IMR-90 (cell line): ENCODE measurements around the gene AVPR1B. TPM values are rescaled to one million over a fixed set of nuclear protein-coding genes. Genes with fewer than 3 reads are reported as not detected.

ENCODE experiments used
- ATAC-seq: fragments of 200-7000 bp; cut with Tn5 transposase; 2 replicates; pipeline ENCODE4 v1.9.1; 2020; ENCODE audit warnings: low read depth, mild to moderate bottlenecking, moderate library complexity
- BruUV-seq: library from RNA; stranded (reverse); fragments of 400-500 nt; replicated peaks from 2 replicates; lab custom pipeline; 2021; lab: Mats Ljungman, UMichigan
- CTCF ChIA-PET: fragments of 300-600 bp; formaldehyde crosslinking; extraction: SDS; loops from one replicate; lab custom pipeline; 2021; ENCODE audit warnings: antibody characterized with exemption; lab: Yijun Ruan, JAX
- POLR2A ChIA-PET: fragments of 300-600 bp; sonication (Branson Sonifier 250); formaldehyde crosslinking; loops from one replicate; lab custom pipeline; 2022; ENCODE audit warnings: antibody characterized with exemption; ENCODE audit not compliant: unreplicated experiment; lab: Charles Lee
- DNase-seq: peaks from one replicate; pipeline ENCODE4 v3.0.0; 2013
- H2AFZ ChIP-seq: replicated peaks from 2 replicates; pipeline ENCODE3; 2013; ENCODE audit warnings: low read length, mild to moderate bottlenecking; ENCODE audit not compliant: poor library complexity
- H2AK5ac ChIP-seq: 2 replicates; pipeline ENCODE4 v1.6.1; 2013; ENCODE audit warnings: low read depth, low read length, inconsistent platforms
- H2AK9ac ChIP-seq: replicated peaks from 2 replicates; pipeline ENCODE3; 2013; ENCODE audit warnings: mild to moderate bottlenecking, low read depth, low read length, moderate library complexity; ENCODE audit not compliant: poor library complexity
- H2BK120ac ChIP-seq: 2 replicates; pipeline ENCODE4 v1.6.1; 2013; ENCODE audit warnings: low read depth, low read length, inconsistent platforms
- H2BK15ac ChIP-seq: 3 replicates; pipeline ENCODE4 v1.6.1; 2013; ENCODE audit warnings: low read depth, low read length, inconsistent platforms
- H2BK20ac ChIP-seq: 2 replicates; pipeline ENCODE4 v1.6.1; 2013; ENCODE audit warnings: low read depth, mild to moderate bottlenecking, inconsistent platforms, low read length, moderate library complexity
- H2BK5ac ChIP-seq: 2 replicates; pipeline ENCODE4 v1.6.1; 2013; ENCODE audit warnings: mild to moderate bottlenecking, low read depth, low read length, inconsistent platforms; ENCODE audit not compliant: poor library complexity, severe bottlenecking
- H3K14ac ChIP-seq: replicated peaks from 2 replicates; pipeline ENCODE4 v1.6.1; 2013; ENCODE audit warnings: low read depth, low read length, inconsistent platforms
- H3K18ac ChIP-seq: 2 replicates; pipeline ENCODE4 v1.6.1; 2013; ENCODE audit warnings: low read depth, low read length, control low read depth
- H3K23ac ChIP-seq: 2 replicates; pipeline ENCODE4 v1.6.1; 2013; ENCODE audit warnings: low read depth, low read length, inconsistent platforms
- H3K27ac ChIP-seq: 2 replicates; pipeline ENCODE4 v1.5.1; 2013; ENCODE audit warnings: mild to moderate bottlenecking, control low read depth, low read length; ENCODE audit not compliant: insufficient read depth
- H3K27me3 ChIP-seq: 2 replicates; pipeline ENCODE4 v1.6.1; 2013; ENCODE audit warnings: low read length; ENCODE audit not compliant: control insufficient read depth, insufficient read depth
- H3K36me3 ChIP-seq: 2 replicates; pipeline ENCODE4 v1.6.1; 2013; ENCODE audit warnings: low read length, mixed read lengths; ENCODE audit not compliant: control insufficient read depth, insufficient read depth
- H3K4ac ChIP-seq: 2 replicates; pipeline ENCODE4 v1.6.1; 2013; ENCODE audit warnings: low read depth, low read length, inconsistent platforms
- H3K4me1 ChIP-seq: 2 replicates; pipeline ENCODE4 v1.6.1; 2013; ENCODE audit warnings: low read length, mixed read lengths; ENCODE audit not compliant: control insufficient read depth, insufficient read depth
- H3K4me2 ChIP-seq: 2 replicates; pipeline ENCODE4 v1.6.1; 2013; ENCODE audit warnings: low read depth, mild to moderate bottlenecking, control low read depth, low read length, moderate library complexity
- H3K4me3 ChIP-seq: 2 replicates; pipeline ENCODE4 v1.5.1; 2013; ENCODE audit warnings: low read depth, mild to moderate bottlenecking, control low read depth, low read length, moderate library complexity; ENCODE audit not compliant: insufficient read depth
- H3K56ac ChIP-seq: 2 replicates; pipeline ENCODE4 v1.6.1; 2013; ENCODE audit warnings: low read length, inconsistent platforms; ENCODE audit not compliant: insufficient read depth; ENCODE audit errors: extremely low read depth
- H3K79me1 ChIP-seq, 2 experiments: 2 replicates each; pipeline ENCODE4 v1.6.1; 2013; ENCODE audit warnings: low read length in 2 of 2, inconsistent platforms in 1 of 2, low read depth in 1 of 2
- H3K9ac ChIP-seq: 2 replicates; pipeline ENCODE4 v1.6.1; 2013; ENCODE audit warnings: low read depth, low read length, control low read depth
- H3K9me1 ChIP-seq: 2 replicates; pipeline ENCODE4 v1.6.1; 2013; ENCODE audit warnings: low read length, inconsistent platforms; ENCODE audit not compliant: insufficient read depth
- H3K9me3 ChIP-seq: 2 replicates; pipeline ENCODE4 v1.6.1; 2013; ENCODE audit warnings: low read length; ENCODE audit not compliant: control insufficient read depth, insufficient read depth
- H4K20me1 ChIP-seq: 2 replicates; pipeline ENCODE4 v1.6.1; 2013; ENCODE audit warnings: low read length, inconsistent platforms; ENCODE audit not compliant: insufficient read depth
- H4K5ac ChIP-seq: 2 replicates; pipeline ENCODE4 v1.6.1; 2013; ENCODE audit warnings: mild to moderate bottlenecking, low read depth, low read length, control low read depth
- H4K8ac ChIP-seq, 2 experiments: 2 replicates each; pipeline ENCODE4 v1.6.1; 2013; ENCODE audit warnings: low read depth in 2 of 2, low read length in 2 of 2, control low read depth in 1 of 2, inconsistent platforms in 1 of 2
- H4K91ac ChIP-seq: 2 replicates; pipeline ENCODE4 v1.6.1; 2013; ENCODE audit warnings: low read depth, low read length, inconsistent platforms; ENCODE audit not compliant: insufficient read depth
- BHLHE40 ChIP-seq: fragments of 150-350 bp; IDR thresholded peaks from 2 replicates; pipeline ENCODE4 v1.6.1; 2016; ENCODE audit warnings: mild to moderate bottlenecking, low read depth, low read length
- CEBPB ChIP-seq: IDR thresholded peaks from 2 replicates; pipeline ENCODE4 v1.6.1; 2012; ENCODE audit warnings: low read depth, low read length, improper control_type of control experiment
- ELK1 ChIP-seq: fragments of 150-350 bp; IDR thresholded peaks from 2 replicates; pipeline ENCODE4 v1.6.1; 2016; ENCODE audit warnings: low read depth, mild to moderate bottlenecking, low read length, moderate library complexity, borderline replicate concordance
- MXI1 ChIP-seq: IDR thresholded peaks from 2 replicates; pipeline ENCODE4 v1.6.1; 2012; ENCODE audit warnings: low read depth, mild to moderate bottlenecking, low read length, moderate library complexity, borderline replicate concordance
- NFE2L2 ChIP-seq: fragments of 150-350 bp; IDR thresholded peaks from 2 replicates; pipeline ENCODE4 v1.6.1; 2016; ENCODE audit warnings: low read depth, mild to moderate bottlenecking, low read length
- POLR2A ChIP-seq: IDR thresholded peaks from 2 replicates; pipeline ENCODE4 v1.6.1; 2012; ENCODE audit warnings: mild to moderate bottlenecking, low read depth, low read length
- RCOR1 ChIP-seq: IDR thresholded peaks from 2 replicates; pipeline ENCODE4 v1.6.1; 2012; ENCODE audit warnings: mild to moderate bottlenecking, low read length, improper control_type of control experiment; ENCODE audit not compliant: insufficient replicate concordance
- RFX5 ChIP-seq: IDR thresholded peaks from 2 replicates; pipeline ENCODE4 v1.8.0; 2012; ENCODE audit warnings: low read depth, mild to moderate bottlenecking, low read length, moderate library complexity
- WGBS, 2 experiments: methylation state at CpG; one replicate each; pipeline versions ENCODE4 v1.1.5 to v1.1.7; 2013; ENCODE audit warnings: missing lambda C conversion rate in 2 of 2; ENCODE audit not compliant: insufficient read length in 1 of 2; ENCODE audit errors: extremely low coverage in 2 of 2; 5-methylcytosine and 5-hydroxymethylcytosine counted together
- dilution Hi-C: fragments of 300-500 bp; cut with HindIII; formaldehyde crosslinking; loops from one replicate; pipeline ENCODE4 v1.14.3; 2018; ENCODE audit warnings: low sequenced_read_pairs; ENCODE audit not compliant: unreplicated experiment
- in situ Hi-C: fragments of 300-500 bp; cut with MboI; formaldehyde crosslinking; loops from 3 replicates; pipeline ENCODE4 v1.14.3; 2019; ENCODE audit warnings: low sequenced_read_pairs, inconsistent platforms, mixed read lengths
- intact Hi-C: fragments of 100-400 bp; cut with micrococcal nuclease; formaldehyde crosslinking; loops from 2 replicates; pipeline ENCODE4 v1.10.0; 2022
- polyA plus RNA-seq, 3 experiments: library from polyadenylated mRNA; depleted of rRNA; stranded (reverse); fragments of >200 nt; gene quantifications; 2 replicates each; pipeline ENCODE4 v1.2.3, GENCODE V29; 2012; ENCODE audit warnings: low replicate concordance in 1 of 3
- total RNA-seq: library from RNA; depleted of rRNA; stranded (reverse); fragments of >200 nt; gene quantifications from 2 replicates; pipeline ENCODE4 v1.2.3, GENCODE V29; 2012
- TF ChIP-seq, protein P1 (sequence below): fragments of 150-350 bp; IDR thresholded peaks from 2 replicates; pipeline ENCODE4 v1.6.1; 2017; ENCODE audit warnings: mild to moderate bottlenecking, antibody characterized with exemption, low read length, low read depth

Gene AVPR1B
- total and polyA plus RNA-seq, 2 of the 4 experiments (the other 2 are of a cell fraction) = not detected

DNA sequence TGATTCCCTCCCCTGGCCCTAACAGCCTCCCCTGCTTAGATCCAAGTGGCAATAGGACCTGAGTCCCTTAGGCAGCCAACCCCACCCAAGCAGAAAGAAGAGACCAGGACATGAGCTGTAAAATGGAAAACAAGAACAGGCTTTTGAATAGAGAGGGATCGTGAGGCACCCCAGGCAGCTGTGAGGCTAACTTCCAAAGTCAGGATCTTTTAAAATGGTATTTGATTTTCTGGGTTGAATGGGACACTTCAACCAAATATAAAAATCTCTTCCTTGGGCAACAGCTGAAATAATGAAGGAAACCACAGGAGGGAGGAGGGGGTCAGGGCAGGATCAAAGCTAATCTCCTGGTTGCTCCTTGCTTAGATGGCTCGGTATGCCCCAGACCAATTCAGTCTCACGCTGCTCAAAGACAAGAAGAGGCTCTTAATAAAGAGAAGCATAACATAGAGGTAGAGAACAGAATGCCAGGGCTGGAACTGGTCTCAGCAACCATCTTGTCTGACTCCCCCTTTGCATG is 28.6 kb upstream of the AVPR1B start:
- Histone ChIP-seq H2BK120ac (no peak overlapping the region), H4K8ac (no peak overlapping the region), H3K9me1 (no peaks in the 10 kb centered on the region), H2BK15ac (no peak overlapping the region), H3K27me3 (peaks cover 59% of the 10 kb centered on the region), H3K27ac (no peak overlapping the region), H3K4me2 (no peak overlapping the region), H3K23ac (no peak overlapping the region), H3K36me3 (no peaks in the 10 kb centered on the region), H3K4ac (no peak overlapping the region), H2AK5ac (no peak overlapping the region), H3K18ac (no peak overlapping the region), H2AFZ (no peak overlapping the region), H4K20me1 (no peaks in the 10 kb centered on the region), H3K4me3 (no peak overlapping the region), H4K5ac (no peak overlapping the region), H2BK5ac (no peak overlapping the region), H3K4me1 (no peaks in the 10 kb centered on the region), H4K91ac (no peak overlapping the region), H2BK20ac (no peak overlapping the region), H2AK9ac (no peak overlapping the region), H3K9ac (no peak overlapping the region), H3K56ac (no peak overlapping the region), H3K79me1 (no peaks in the 10 kb centered on the region), H3K9me3 (peaks cover 6% of the 10 kb centered on the region), H3K14ac (no peak overlapping the region)
- intact Hi-C loops = no loop called here
- TF ChIP-seq BHLHE40 (no peak), RFX5 (no peak), RCOR1 (no peak), NFE2L2 (no peak), ELK1 (no peak), POLR2A (no peak), CEBPB (no peak), MXI1 (no peak)
- TF ChIP-seq, protein P1, sequence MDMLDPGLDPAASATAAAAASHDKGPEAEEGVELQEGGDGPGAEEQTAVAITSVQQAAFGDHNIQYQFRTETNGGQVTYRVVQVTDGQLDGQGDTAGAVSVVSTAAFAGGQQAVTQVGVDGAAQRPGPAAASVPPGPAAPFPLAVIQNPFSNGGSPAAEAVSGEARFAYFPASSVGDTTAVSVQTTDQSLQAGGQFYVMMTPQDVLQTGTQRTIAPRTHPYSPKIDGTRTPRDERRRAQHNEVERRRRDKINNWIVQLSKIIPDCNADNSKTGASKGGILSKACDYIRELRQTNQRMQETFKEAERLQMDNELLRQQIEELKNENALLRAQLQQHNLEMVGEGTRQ = no peak
- dilution Hi-C loops = no loop called here
- no TSS peak for BruUV-seq
- WGBS, 2 experiments = no CpG with 5 or more reads among the region's 3 CpGs
- no peak for ATAC-seq
- DNase-seq = no peak
- ChIA-PET POLR2A (no interaction called here), CTCF (no interaction called here)
- in situ Hi-C loops = no loop called here
